ENCODE measurements around the gene MKRN1. TPM values are rescaled to one million over a fixed set of nuclear protein-coding genes. Genes with fewer than 3 reads are reported as not detected.

Gene MKRN1
- 57.1 and 73.3 TPM in 2 replicates for total RNA-seq

GRCh38 chr7:140479062-140479738, at the start of gene MKRN1:
Gene MKRN1 (minus strand): TSS chr7:140479505. CDS start chr7:140479344, 161 bp downstream.

GRCh38 chr7:140403878-140404564, 75.3 kb downstream of the MKRN1 start, which contains the start of gene RAB19:
Gene RAB19 (plus strand): TSS chr7:140404058. CDS start chr7:140407647, 3,589 bp downstream.

Other genes starting within 250 kb of the MKRN1 start
- 72.1 and 85.1 TPM in 2 replicates for gene SLC37A3, start 81.0 kb downstream of the MKRN1 start, total RNA-seq
- not detected in 2 replicates for gene RAB19, start 75.4 kb downstream of the MKRN1 start, total RNA-seq
- gene DENND2A, start 161.3 kb upstream of the MKRN1 start, total RNA-seq = 0.96 and 11.3 TPM in 2 replicates
- 17.8 and 26.8 TPM in 2 replicates for gene ADCK2, start 193.4 kb upstream of the MKRN1 start, total RNA-seq
- gene NDUFB2, start 217.2 kb upstream of the MKRN1 start, total RNA-seq = 104 and 136 TPM in 2 replicates